HG03159 (cell line): ENCODE data around the gene CAPN5.

ENCODE experiments used
- ATAC-seq: cut with Tn5 transposase; IDR thresholded peaks from one replicate; pipeline ENCODE4 v1.9.1; 2021; ENCODE audit warnings: mild to moderate bottlenecking, moderate library complexity; ENCODE audit not compliant: unreplicated experiment

CAPN5 gene

DNA sequence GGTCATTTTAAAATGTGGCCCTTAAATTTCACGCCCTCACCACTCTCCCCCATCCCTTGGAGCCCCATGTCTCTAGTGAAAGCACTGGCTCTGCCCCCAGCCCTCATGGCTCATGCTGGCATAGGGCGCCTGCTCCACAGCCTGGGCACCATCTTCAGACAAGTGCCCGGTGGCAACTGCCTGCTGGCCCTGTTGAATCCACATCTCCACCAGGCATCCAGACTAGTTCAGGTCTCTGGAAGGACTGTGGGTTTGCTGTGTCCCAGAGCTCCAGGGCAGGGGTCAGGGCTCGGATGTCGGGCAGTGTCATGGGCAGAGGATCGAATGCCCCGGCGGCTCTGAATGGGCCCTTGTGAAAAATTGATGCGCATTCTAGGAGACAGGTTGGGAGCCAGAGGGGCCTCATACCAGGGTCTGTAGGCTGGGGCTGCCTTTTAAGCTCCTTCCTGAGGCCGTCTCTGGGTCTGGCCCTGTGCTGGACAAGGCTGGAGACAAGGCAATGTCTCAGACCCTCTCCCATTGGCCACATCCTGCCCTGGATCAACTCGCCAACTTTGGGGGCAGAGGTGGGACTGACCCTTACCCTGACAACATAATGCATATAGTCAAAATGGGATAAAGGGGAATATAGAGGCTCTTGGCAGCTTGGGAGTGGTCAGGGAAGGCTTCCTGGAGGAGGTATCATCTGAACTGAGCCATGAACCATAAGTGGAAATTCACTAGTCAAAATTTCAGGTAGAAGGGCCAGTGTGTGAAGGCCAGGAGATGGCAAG, 62.5 kb downstream of the CAPN5 start:
- no peak for ATAC-seq

DNA sequence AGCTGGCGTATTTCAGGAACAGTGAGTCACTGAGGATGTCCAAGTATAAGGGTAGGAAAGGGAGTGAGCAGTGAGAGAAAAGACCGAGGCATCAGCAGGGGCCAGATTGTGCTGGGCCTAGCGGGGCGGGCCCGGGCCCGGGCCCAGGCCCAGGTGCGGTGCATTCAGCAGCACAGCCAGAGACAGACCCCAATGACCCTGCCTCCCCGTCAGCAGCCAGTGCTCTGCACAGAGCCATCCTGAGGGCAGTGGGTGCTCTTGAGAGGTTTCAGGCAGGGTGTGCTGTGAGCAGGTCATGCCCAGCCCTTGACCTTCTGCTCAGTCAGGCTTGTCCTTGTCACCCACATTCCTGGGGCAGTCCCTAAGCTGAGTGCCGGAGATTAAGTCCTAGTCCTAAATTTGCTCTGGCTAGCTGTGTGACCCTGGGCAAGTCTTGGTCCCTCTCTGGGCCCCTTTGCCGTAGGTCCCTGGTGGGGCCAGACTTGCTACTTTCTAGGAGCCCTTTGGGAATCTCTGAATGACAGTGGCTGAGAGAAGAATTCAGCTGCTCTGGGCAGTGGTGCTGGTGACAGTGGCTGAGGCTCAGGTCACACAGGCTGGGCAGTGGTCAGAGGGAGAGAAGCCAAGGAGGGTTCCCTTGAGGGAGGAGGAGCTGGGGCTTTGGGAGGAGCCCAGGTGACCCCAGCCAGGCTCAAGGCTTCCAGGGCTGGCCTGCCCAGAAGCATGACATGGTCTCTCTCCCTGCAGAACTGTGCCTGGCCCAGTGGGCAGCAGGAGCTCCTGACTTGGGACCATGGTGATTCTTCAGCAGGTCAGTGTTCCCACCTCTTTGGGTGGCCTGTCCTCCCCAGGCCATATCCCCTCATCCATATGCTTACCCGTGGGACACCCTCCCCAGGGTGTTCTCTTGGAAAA, 63.3 kb downstream of the CAPN5 start:
- no peak for ATAC-seq

- no peak for ATAC-seq
These were observed 64.2 kb downstream of the CAPN5 start for GRCh38 chr11:77130763-77131513.

GRCh38 chr11:77131560-77131959, 64.8 kb downstream of the CAPN5 start:
- ATAC-seq = no peak

- no peak for ATAC-seq
These were observed 68.3 kb downstream of the CAPN5 start for GRCh38 chr11:77135069-77135468.

DNA sequence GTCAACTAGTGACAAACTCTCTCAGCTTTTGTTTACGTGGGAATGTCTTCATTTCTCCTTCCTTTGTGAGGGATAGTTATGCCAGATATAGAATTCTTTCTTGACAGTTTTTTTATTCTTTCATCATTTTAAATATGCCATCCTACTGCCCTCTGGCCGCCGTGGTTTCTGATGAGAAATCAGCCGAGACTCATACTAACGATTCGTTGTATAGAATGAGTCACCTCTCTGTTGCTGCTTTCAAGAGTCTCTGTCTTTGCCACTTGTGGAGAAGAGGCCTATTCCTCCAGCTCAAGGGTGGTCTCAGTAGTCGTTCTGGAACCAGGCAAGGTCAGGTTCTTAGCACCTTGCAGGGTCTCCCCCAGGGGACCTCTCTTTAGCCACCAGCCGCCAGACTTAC, 69.3 kb downstream of the CAPN5 start:
- ATAC-seq = no peak

DNA sequence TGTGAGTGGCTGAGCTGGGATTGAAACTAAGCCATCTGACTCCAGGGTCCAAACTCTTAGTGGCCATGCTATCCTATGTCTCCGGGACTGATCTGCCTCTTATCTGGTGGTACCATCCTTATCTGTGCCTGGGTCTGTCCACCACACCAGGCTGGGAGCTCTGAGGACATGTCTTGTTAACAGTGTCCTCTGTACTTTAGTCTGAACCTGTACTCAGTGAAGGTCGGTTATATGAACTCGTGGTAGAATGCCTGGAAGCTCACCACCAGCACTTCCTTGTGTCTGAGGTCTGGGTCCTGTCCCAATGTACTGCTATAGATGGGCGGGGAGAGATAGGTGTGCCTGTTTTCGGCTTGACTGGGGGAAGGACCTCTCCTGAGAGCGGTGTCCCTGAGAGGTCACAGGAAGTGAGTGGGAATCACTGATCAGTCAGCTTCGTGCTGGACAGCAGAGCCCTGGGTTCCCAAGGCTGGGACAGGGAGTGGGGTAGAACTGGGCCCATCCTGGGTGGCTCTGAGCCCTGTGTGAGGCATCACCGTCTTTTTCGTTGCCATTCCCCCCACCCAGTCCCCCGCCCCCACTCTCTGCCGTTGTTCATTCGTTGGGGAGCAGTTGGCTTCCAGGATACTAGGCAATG, 70.1 kb downstream of the CAPN5 start:
- no peak for ATAC-seq

DNA sequence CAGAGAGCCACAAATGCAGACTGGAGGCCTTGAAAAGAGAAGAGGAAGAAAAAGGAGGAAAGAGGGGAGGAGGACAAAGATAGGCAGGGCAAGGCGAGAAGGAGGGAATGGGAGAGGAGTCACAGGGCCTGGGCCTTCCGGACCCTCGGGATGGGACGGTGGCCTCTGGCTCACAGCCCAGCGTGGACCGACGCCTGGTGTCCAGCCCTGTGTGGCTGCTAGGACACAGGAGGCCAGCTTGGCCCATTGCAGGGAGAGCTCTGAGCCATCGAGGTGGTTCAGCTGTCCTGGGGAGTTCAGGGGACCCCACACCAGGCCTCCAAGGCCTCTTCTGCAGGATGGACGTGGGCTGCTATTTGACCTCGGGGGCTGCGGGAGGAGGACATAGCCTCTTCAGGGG, 70.7 kb downstream of the CAPN5 start:
- ATAC-seq = no peak

DNA sequence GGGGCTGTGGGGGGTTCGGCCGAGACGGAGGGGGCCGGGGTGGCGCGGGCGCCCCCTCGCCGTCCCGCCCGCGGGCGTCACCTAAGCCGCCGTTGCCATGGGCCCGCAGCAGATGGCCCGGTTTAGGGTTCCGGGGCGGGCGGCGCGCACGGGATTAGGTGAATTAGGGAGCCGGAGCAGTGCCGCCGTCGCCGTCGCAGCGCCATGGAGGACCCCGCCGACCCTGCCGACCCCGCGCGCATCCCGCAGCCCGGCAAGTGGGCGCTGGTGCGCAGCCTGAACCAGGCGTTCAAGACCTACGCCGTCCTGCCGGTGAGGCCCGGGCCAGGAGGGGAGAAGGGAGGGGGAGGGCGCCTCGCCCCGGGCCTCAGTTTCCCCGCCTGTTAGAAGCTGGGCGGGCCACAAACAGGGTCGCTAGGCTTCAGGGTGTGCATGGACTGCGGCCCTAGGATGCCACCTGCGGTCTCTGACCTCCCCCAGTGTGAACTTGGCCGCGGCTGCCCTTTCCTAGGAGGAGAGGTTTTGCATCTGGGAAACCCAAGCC, 71.4 kb downstream of the CAPN5 start:
- ATAC-seq = no peak

DNA sequence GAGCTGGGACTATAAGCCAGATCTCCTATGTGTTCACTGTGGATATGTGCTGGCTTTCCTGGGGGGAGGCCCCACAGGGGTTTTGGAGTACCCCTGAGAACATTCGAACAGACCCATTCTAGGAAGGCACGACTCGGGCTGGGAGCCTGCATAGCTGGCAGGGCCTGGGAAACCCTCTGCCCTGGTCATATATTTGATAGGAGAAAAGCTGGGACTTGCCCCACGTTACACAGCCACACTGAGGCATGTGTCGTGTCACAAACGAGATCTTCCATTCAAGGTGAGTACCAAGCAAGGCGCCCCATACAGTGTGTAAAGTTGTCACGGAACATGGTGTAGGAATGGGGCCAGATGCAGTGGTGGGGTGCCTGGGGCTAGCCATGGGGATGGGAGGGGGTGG, 72.4 kb downstream of the CAPN5 start:
- no peak for ATAC-seq

GRCh38 chr11:77140231-77140851, 73.6 kb downstream of the CAPN5 start:
- no peak for ATAC-seq

DNA sequence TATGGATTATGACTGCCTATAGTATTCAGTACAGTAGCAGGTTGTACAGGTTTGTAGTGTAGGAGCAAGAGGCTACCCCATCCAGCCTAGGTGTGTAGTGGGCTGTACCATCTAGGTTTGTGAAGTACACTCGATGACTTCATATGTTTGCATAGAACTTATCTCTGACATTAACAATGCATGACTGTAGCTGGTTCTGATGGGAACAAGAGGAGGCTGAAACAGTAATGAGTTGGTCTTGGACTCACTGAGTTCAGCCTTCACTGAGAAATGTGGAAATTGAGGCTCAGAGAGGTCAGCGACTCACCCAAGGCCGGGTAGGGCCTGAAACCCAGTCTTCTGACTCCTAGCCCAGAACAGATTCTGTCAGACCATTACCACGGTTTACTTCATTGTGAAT, 74.3 kb downstream of the CAPN5 start:
- no peak for ATAC-seq

DNA sequence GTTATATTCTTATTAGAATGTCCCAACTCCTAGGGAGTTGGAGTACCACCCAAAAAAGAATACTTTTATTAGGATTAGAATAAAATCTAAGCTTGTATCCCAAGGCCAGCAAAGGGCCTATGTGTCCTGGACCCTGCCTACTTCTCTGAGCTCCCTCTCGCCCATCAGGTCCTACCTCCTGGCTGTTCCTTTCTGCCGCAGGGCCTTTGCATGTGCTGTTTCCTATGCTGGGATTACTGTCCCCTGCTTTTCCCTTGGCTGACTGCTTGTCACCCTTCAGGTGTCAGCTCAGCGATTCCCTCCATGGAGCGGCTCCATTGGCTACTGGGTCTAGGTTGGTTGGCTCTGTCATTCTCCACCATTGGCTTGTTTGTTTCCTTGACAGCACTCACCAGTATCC, 74.7 kb downstream of the CAPN5 start:
- ATAC-seq = no peak

DNA sequence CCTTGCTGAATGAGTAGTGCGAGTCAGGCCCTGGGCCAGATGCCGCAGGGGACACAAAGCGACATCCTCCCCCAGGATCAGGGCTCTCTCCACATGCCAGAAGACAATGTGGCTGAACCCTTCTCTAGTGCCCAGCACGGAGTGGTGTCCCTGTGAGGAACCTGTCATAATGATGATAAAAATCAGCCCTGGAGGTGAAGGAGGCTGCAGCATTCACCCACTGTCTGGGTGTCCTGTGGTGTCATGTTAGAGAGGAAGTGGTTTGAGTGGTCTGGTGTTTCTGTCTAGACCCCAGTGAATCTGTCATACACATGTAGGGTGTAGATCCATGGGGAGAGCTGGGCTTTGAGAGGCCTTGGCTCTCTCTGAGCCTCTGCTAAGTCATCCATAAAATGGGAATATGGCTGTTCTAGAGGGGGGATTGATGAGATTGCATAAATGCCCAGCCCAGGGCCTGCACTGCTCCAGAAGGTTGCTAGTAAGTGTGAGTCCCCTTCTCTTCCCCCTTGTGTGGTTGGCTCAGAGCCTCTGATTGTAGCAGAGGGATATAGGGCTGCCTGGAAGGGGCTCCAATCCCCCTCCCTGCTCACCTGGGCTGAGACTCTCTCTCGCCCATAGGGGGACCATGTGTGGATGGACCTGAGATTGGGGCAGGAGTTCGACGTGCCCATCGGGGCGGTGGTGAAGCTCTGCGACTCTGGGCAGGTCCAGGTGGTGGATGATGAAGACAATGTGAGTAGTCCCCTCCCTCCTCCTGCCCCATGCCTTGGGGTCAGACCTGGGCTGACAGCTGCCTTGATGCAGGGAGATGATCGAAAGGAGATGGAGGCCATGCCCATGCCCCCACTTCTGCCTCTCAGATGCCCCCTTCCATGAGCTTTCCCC, 75.6 kb downstream of the CAPN5 start:
- no peak for ATAC-seq

GRCh38 chr11:77143405-77144020, 76.7 kb downstream of the CAPN5 start:
- ATAC-seq = no peak

- ATAC-seq = no peak
These were observed 77.6 kb downstream of the CAPN5 start for GRCh38 chr11:77144196-77144856.

DNA sequence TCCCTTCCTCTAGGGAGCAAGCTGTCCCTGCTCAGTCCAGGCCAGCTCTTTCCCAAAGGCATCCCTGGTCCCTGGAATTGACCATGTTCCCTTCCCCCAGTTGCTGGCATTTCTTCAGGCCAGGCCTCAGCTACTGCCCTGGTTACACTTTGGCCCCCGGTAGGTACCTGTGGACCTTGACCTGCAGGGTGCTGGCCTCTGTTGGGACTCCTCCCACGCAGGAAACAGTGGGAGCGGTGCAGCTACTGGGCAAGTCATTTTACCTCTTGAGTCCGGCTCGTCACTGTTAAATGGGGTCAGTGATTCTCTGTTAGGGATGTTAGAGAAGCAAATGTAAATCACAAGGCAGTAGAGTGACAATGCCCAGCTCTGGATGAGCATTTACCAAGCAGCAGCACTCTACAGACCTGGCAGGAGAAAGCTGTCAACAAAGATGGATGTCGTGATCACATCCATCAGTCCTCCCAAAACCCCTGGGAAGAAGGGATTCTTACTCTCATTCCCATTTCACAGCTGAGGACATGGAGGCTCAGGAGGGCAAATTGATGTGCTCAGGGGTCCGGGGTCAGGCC, 78.2 kb downstream of the CAPN5 start:
- no peak for ATAC-seq
